Gastroesophageal sphincter (tissue), 4 donors: ENCODE measurements around the gene ZNRF2. TPM values are rescaled to one million over a fixed set of nuclear protein-coding genes. Genes with fewer than 3 reads are reported as not detected.

ENCODE experiments used
- ATAC-seq: fragments of 150-250 bp; one replicate; pipeline ENCODE4 v1.9.1; 2016; ENCODE audit warnings: mild to moderate bottlenecking, moderate library complexity
- H3K27ac ChIP-seq, 4 donors: fragments of 200-600 bp; sonication (generic) in 3 of 4; 1 replicate in 3 of 4; 2 replicates in 1 of 4; pipeline ENCODE4 v1.5.1; 2016 to 2019
- H3K27me3 ChIP-seq: fragments of 200-600 bp; sonication (generic); one replicate; pipeline ENCODE4 v1.5.1; 2019
- H3K36me3 ChIP-seq, 2 donors: fragments of 200-600 bp; sonication (generic); one replicate each; pipeline ENCODE4 v1.5.1; 2019; ENCODE audit warnings: control low read depth in 1 of 2
- H3K4me1 ChIP-seq, 3 donors: fragments of 200-600 bp; sonication (generic); 1 replicate in 2 of 3; 2 replicates in 1 of 3; pipeline ENCODE4 v1.5.1; 2016 to 2019; ENCODE audit warnings: control low read depth in 2 of 3
- H3K4me3 ChIP-seq, 2 donors: fragments of 200-600 bp; sonication (generic); one replicate each; pipeline ENCODE4 v1.5.1; 2019; ENCODE audit warnings: mild to moderate bottlenecking in 1 of 2, moderate library complexity in 1 of 2
- H3K9me3 ChIP-seq, 3 donors: fragments of 200-600 bp; sonication (generic); one replicate each; pipeline ENCODE4 v1.5.1; 2017 to 2019; ENCODE audit warnings: control low read depth in 2 of 3
- EP300 ChIP-seq: sonication (generic); formaldehyde crosslinking; IDR thresholded peaks from one replicate; pipeline ENCODE4 v1.6.1; 2017; ENCODE audit warnings: antibody characterized with exemption, mild to moderate bottlenecking
- POLR2A ChIP-seq, 2 donors: fragments of 450-650 bp; IDR thresholded peaks; one replicate each; pipeline ENCODE4 v1.6.1; 2017; ENCODE audit warnings: antibody characterized with exemption in 2 of 2, mild to moderate bottlenecking in 2 of 2, moderate library complexity in 1 of 2
- POLR2AphosphoS5 ChIP-seq: sonication (generic); formaldehyde crosslinking; IDR thresholded peaks from one replicate; pipeline ENCODE4 v1.6.1; 2017; ENCODE audit warnings: antibody characterized with exemption
- WGBS, 2 donors: methylation state at CpG; one replicate each; pipeline ENCODE4 v1.1.5; 2018; ENCODE audit warnings: low coverage in 1 of 2; 5-methylcytosine and 5-hydroxymethylcytosine counted together
- total RNA-seq, 4 donors: library from RNA; depleted of rRNA; stranded (reverse); fragments of >200 nt; gene quantifications; one replicate each; pipeline ENCODE4 v1.1.0, GENCODE V29; 2016
- TF ChIP-seq, protein P1 (sequence below), 4 experiments: fragments of 200-600 bp in 2 of 4; fragments of 450-650 bp in 2 of 4; sonication (generic) in 1 of 4; IDR thresholded peaks; one replicate each; pipeline ENCODE4 v1.5.1; 2017 to 2019; ENCODE audit warnings: antibody characterized with exemption in 4 of 4, mild to moderate bottlenecking in 2 of 4, moderate library complexity in 2 of 4

The ZNRF2 gene
- total RNA-seq, 4 donors from 2014 or later = 12.5 to 20.9 (median 18.6) TPM

DNA sequence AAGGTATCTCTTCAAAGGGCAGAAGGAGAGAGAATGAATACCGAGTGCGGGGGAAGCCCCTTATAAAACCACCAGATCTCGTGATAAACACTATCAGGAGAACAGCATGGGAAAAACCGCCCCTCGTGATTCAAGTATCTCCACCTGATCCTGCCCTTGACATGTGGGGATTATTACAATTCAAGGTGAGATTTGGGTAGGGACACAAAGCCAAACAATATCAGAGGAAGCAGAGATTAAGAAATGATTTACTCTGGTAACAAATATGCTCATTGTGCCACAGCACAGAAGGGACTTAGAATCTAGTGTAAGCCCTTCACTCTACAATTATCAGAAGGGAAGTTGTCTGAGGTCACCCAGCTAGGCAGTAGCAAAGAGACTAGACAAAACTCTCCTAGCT lies 40.1 kb upstream of the ZNRF2 start:
- H3K36me3 ChIP-seq = no peaks in the 10 kb centered on the region
- ATAC-seq = no peak
- no peak overlapping the region for H3K4me3 ChIP-seq
- H3K9me3 ChIP-seq = no peaks in the 10 kb centered on the region
- H3K27ac ChIP-seq = no peak overlapping the region
- TF ChIP-seq, protein P1, sequence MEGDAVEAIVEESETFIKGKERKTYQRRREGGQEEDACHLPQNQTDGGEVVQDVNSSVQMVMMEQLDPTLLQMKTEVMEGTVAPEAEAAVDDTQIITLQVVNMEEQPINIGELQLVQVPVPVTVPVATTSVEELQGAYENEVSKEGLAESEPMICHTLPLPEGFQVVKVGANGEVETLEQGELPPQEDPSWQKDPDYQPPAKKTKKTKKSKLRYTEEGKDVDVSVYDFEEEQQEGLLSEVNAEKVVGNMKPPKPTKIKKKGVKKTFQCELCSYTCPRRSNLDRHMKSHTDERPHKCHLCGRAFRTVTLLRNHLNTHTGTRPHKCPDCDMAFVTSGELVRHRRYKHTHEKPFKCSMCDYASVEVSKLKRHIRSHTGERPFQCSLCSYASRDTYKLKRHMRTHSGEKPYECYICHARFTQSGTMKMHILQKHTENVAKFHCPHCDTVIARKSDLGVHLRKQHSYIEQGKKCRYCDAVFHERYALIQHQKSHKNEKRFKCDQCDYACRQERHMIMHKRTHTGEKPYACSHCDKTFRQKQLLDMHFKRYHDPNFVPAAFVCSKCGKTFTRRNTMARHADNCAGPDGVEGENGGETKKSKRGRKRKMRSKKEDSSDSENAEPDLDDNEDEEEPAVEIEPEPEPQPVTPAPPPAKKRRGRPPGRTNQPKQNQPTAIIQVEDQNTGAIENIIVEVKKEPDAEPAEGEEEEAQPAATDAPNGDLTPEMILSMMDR (IDR thresholded peaks at IDR 0.05) = no peak
- no peak for TF ChIP-seq POLR2AphosphoS5
- TF ChIP-seq EP300 = no peak
- TF ChIP-seq POLR2A (IDR thresholded peaks at IDR 0.05) = no peak
- WGBS, 2 donors = 89 to 95% methylated on average over 4 to 5 of the region's 5 CpGs
- peaks cover 0 to 19% (median 11%) of the 10 kb centered on the region in 3 donors for H3K4me1 ChIP-seq
- H3K27me3 ChIP-seq = no peaks in the 10 kb centered on the region

DNA sequence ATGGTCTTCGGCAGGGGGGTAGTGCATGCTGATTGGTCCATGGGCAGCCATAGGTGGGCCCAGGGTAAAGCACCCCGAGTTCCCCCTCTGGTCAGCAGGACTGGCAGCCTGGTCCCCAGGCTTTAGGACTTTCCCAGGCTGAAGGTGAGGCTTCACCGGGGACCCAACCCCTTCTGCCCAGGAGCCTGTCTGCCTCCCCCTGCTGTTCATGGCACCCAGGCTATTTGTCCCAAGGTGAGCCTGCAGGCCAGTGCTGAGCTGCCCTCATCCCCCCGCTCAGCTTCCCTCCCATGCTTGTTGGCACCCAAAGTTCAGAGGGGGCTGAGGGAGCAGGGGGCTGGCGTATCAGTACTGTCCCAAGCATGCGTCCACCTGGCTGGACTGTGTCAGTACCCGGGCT lies 38.5 kb upstream of the ZNRF2 start:
- no CpG with 5 or more reads among the region's 7 CpGs for WGBS, 2 donors
- no peak for ATAC-seq
- no peak for TF ChIP-seq POLR2AphosphoS5
- TF ChIP-seq, protein P1 (IDR thresholded peaks at IDR 0.05) = no peak
- no peak for TF ChIP-seq EP300
- no peak for TF ChIP-seq POLR2A (IDR thresholded peaks at IDR 0.05)

DNA sequence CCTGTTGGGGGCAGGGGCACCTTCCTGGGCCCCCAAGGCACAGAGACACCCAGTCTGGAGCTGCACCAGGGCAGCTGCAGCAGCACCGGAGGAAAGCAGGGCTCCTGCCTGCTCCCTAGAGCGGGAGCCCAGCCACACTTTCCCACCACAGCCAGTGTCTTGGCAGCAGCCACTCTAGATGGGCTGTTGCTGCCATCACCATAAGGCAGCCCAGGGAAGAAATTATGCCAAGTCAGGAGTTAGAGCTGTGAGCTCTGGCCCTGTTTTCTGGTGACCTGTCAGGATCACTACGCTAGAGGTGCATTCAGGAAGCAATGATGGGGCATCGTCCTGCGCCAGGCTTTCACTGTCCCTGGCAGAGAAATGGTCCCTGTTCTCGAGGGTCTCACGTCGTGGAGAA lies 38.0 kb upstream of the ZNRF2 start:
- Histone ChIP-seq H3K36me3 (no peaks in the 10 kb centered on the region), H3K4me1 (peaks cover 0 to 11% (median 7%) of the 10 kb centered on the region in 3 donors), H3K27me3 (no peaks in the 10 kb centered on the region), H3K27ac (no peak overlapping the region), H3K9me3 (no peaks in the 10 kb centered on the region), H3K4me3 (no peak overlapping the region)
- ATAC-seq = no peak
- WGBS, 2 donors = 86 to 93% methylated on average over 3 to 5 of the region's 8 CpGs
- no peak for TF ChIP-seq POLR2AphosphoS5
- TF ChIP-seq, protein P1 (IDR thresholded peaks at IDR 0.05) = no peak

More for the DNA sequence above, 38.5 kb upstream of the ZNRF2 start:
- Histone ChIP-seq H3K4me1 (peaks cover 0 to 11% (median 7%) of the 10 kb centered on the region in 3 donors), H3K9me3 (no peaks in the 10 kb centered on the region), H3K4me3 (no peak overlapping the region), H3K27ac (no peak overlapping the region), H3K27me3 (no peaks in the 10 kb centered on the region), H3K36me3 (no peaks in the 10 kb centered on the region)

DNA sequence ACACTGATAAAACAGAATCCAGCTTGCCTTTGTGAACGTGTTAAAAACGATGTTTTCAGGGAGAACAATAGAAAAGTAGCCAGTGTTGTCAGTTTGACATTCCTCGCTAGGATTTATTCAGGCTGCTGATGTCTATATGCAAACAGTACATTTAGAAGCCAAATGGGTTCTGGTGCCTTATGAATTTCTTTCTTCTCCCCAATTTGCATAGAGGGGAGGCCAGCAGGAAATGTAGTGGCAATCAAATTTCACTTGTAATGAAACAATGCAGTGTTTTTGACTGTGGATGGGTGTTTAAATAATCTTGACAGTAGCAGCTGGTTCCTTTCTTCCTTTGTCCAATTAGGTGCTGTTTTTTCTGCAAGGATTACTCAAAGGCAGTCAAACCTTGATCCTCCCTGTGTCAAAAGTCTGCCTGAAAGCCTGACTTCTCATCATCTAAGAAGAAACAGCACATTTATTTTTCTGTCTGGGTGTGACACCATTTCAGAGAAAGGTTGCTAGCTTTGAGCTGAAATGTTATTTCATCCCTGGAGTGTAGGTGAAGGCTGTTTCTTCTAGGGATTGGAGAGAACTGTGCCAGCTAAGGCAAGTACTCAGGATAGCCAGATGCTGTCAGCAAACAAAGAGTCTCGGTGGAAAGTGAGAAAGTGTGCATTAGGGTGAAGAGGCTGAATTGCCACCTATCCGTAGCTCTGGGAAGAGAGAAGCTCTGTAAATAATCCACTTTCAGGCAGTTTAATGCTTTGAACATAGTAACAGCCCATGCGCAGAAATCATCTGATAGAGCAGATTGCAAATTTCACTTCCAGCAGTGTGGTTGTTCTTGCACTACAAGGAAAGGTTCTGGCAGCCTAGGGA lies 36.6 kb upstream of the ZNRF2 start:
- WGBS, 2 donors = 27 to 41% methylated on average over 4 to 6 of the region's 6 CpGs
- Histone ChIP-seq H3K36me3 (no peaks in the 10 kb centered on the region), H3K9me3 (no peaks in the 10 kb centered on the region), H3K27ac (no peak overlapping the region), H3K27me3 (no peaks in the 10 kb centered on the region), H3K4me1 (peaks cover 0 to 15% (median 7%) of the 10 kb centered on the region in 3 donors), H3K4me3 (no peak overlapping the region)
- no peak for TF ChIP-seq POLR2AphosphoS5
- TF ChIP-seq POLR2A (IDR thresholded peaks at IDR 0.05) = no peak
- TF ChIP-seq EP300 = no peak
- TF ChIP-seq, protein P1 (IDR thresholded peaks at IDR 0.05) = no peak
- ATAC-seq = no peak

DNA sequence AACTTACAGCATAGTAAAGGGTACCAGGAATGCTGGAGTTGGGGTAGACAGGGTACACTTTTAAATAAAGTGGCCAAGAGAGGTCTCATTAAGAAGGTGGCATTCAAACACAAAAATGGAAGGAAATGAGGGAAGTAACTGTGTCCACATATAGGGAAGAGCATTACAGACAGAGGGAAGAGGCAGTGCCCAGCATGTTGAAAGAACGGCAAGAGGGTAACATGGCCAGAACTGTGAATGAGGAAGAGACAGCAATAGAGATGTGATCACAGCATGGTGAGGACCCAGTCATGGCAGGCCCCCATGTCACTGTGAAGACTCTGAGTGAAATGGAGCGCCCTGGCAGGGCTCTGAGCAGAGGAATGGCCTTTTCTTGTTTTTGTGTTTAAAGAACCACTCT lies 35.1 kb upstream of the ZNRF2 start:
- Histone ChIP-seq H3K9me3 (no peaks in the 10 kb centered on the region), H3K36me3 (no peaks in the 10 kb centered on the region), H3K27ac (no peak overlapping the region), H3K4me3 (no peak overlapping the region), H3K27me3 (no peaks in the 10 kb centered on the region), H3K4me1 (peaks cover 3 to 30% (median 10%) of the 10 kb centered on the region in 3 donors)
- WGBS, 2 donors = 92 to 97% methylated on average over 2 of the region's 2 CpGs
- no peak for TF ChIP-seq POLR2AphosphoS5
- no peak for TF ChIP-seq POLR2A (IDR thresholded peaks at IDR 0.05)
- TF ChIP-seq, protein P1 (IDR thresholded peaks at IDR 0.05) = no peak
- no peak for TF ChIP-seq EP300
- ATAC-seq = peak; percentile 27
